ENCODE measurements around the gene ODF4.

Gene ODF4

GRCh38 chr17:8326511-8327302, 12.9 kb upstream of the ODF4 start:
- TF ChIP-seq CTCF (IDR thresholded peaks at IDR 0.05; ENCODE audit: insufficient read depth, missing control alignments), result no peak
- no peak for FAIRE-seq
- no peak for DNase-seq (ENCODE audit: insufficient read length, low spot score)

- DNase-seq (ENCODE audit: insufficient read length, low spot score), result no peak
- TF ChIP-seq CTCF (IDR thresholded peaks at IDR 0.05; ENCODE audit: insufficient read depth, missing control alignments), result no peak
- FAIRE-seq, result no peak
These were observed 12.4 kb upstream of the ODF4 start for GRCh38 chr17:8327303-8327649.

GRCh38 chr17:8332128-8332527, 7.5 kb upstream of the ODF4 start:
- TF ChIP-seq CTCF (IDR thresholded peaks at IDR 0.05; ENCODE audit: insufficient read depth, missing control alignments), result no peak
- DNase-seq (ENCODE audit: insufficient read length, low spot score) (no peak), FAIRE-seq (no peak)

GRCh38 chr17:8332688-8333087, 7.0 kb upstream of the ODF4 start:
- DNase-seq (ENCODE audit: insufficient read length, low spot score) (no peak), FAIRE-seq (no peak)
- TF ChIP-seq CTCF (IDR thresholded peaks at IDR 0.05; ENCODE audit: insufficient read depth, missing control alignments), result no peak

- FAIRE-seq (no peak), DNase-seq (ENCODE audit: insufficient read length, low spot score) (no peak)
- no peak for TF ChIP-seq CTCF (IDR thresholded peaks at IDR 0.05; ENCODE audit: insufficient read depth, missing control alignments)
These were observed 6.4 kb upstream of the ODF4 start for GRCh38 chr17:8333281-8333680.

- DNase-seq (ENCODE audit: insufficient read length, low spot score), result no peak
These were observed 1.6 kb upstream of the ODF4 start for GRCh38 chr17:8337802-8338752.

More at GRCh38 chr17:8337802-8338752, 1.6 kb upstream of the ODF4 start:
- no peak for FAIRE-seq
- no peak for TF ChIP-seq CTCF (IDR thresholded peaks at IDR 0.05; ENCODE audit: insufficient read depth, missing control alignments)
